ENCODE data around the gene FSHB.
A peak's percentile ranks its signal among the peaks of the same experiment; 100 is the strongest.
"Not testable (repeated sequence)": the region's sequence is repeated elsewhere in the genome, so short reads cannot be mapped to it uniquely, and the experiment has no call there.

FSHB gene

GRCh38 chr11:30230714-30231113 is at the start of gene FSHB:
Gene FSHB (plus strand): TSS chr11:30231014. CDS start chr11:30231903, 889 bp downstream.
- no peak for DNase-seq

GRCh38 chr11:30186748-30187147 is 44.1 kb upstream of the FSHB start:
- no peak for DNase-seq

- no peak for DNase-seq
These were observed 38.2 kb upstream of the FSHB start for GRCh38 chr11:30192620-30193019.

- peak in 50 of 58 donors; percentile 1 to 69 (median 16) for DNase-seq
These were observed 34.2 kb upstream of the FSHB start for GRCh38 chr11:30196400-30197206.

GRCh38 chr11:30197869-30198268 is 32.9 kb upstream of the FSHB start:
- no peak for DNase-seq

GRCh38 chr11:30202989-30203388 is 27.8 kb upstream of the FSHB start:
- not testable (repeated sequence) for DNase-seq

GRCh38 chr11:30203850-30204249 is 27.0 kb upstream of the FSHB start:
- no peak for DNase-seq

GRCh38 chr11:30206249-30206996 is 24.4 kb upstream of the FSHB start:
- no peak for DNase-seq

- DNase-seq: no peak
These were observed 20.5 kb upstream of the FSHB start for GRCh38 chr11:30210357-30210756.

GRCh38 chr11:30216534-30216933 is 14.3 kb upstream of the FSHB start:
- DNase-seq: no peak

- DNase-seq: no peak
These were observed 12.5 kb upstream of the FSHB start for GRCh38 chr11:30218278-30218677.

- DNase-seq: no peak
These were observed 5.2 kb upstream of the FSHB start for GRCh38 chr11:30225642-30226041.

GRCh38 chr11:30228323-30228884 is 2.4 kb upstream of the FSHB start:
- DNase-seq: no peak

GRCh38 chr11:30239025-30239424 is 8.2 kb downstream of the FSHB start:
- DNase-seq: no peak

- peak in 1 of 58 donors; percentile 7 for DNase-seq
These were observed 13.5 kb downstream of the FSHB start for GRCh38 chr11:30244265-30244664.

GRCh38 chr11:30245621-30246020 is 14.8 kb downstream of the FSHB start:
- DNase-seq: no peak

GRCh38 chr11:30254307-30255298 is 23.8 kb downstream of the FSHB start:
- DNase-seq: no peak

GRCh38 chr11:30255637-30256036 is 24.8 kb downstream of the FSHB start:
- DNase-seq: no peak

GRCh38 chr11:30257058-30257457 is 26.2 kb downstream of the FSHB start:
- no peak for DNase-seq

- no peak for DNase-seq
These were observed 27.9 kb downstream of the FSHB start for GRCh38 chr11:30258679-30259078.

GRCh38 chr11:30260813-30261212 is 30.0 kb downstream of the FSHB start:
- DNase-seq: no peak

All from anterior cingulate cortex (tissue), 58 donors.